Endodermal cell (in vitro differentiated cells): ENCODE measurements around the gene RNASEL. TPM values are rescaled to one million over a fixed set of nuclear protein-coding genes. Genes with fewer than 3 reads are reported as not detected.

Source experiments
- DNase-seq: peaks from one replicate; pipeline ENCODE4 v3.0.0-alpha.2; 2017
- H3K27ac ChIP-seq: 2 replicates; pipeline ENCODE4 v1.5.1; 2013; ENCODE audit warnings: mild to moderate bottlenecking, low read depth, low read length, moderate library complexity
- H3K27me3 ChIP-seq: 2 replicates; pipeline ENCODE4 v1.6.1; 2013; ENCODE audit warnings: mild to moderate bottlenecking, low read length, moderate library complexity; ENCODE audit not compliant: insufficient read depth, control insufficient read depth, poor library complexity, severe bottlenecking
- H3K36me3 ChIP-seq: 2 replicates; pipeline ENCODE4 v1.7.0; 2013; ENCODE audit warnings: mild to moderate bottlenecking, low read length, moderate library complexity; ENCODE audit not compliant: control insufficient read depth, insufficient read depth
- H3K4me1 ChIP-seq: one replicate; pipeline ENCODE4 v1.7.0; 2013; ENCODE audit warnings: low read length; ENCODE audit not compliant: control insufficient read depth, insufficient read depth
- H3K4me3 ChIP-seq: 2 replicates; pipeline ENCODE4 v1.5.1; 2013; ENCODE audit warnings: mild to moderate bottlenecking, low read length, moderate library complexity
- H3K9ac ChIP-seq: 2 replicates; pipeline ENCODE4 v1.6.1; 2013; ENCODE audit warnings: mild to moderate bottlenecking, low read length, moderate library complexity; ENCODE audit not compliant: poor library complexity, severe bottlenecking; ENCODE audit errors: extremely low read depth
- H3K9me3 ChIP-seq: 2 replicates; pipeline ENCODE4 v1.6.1; 2013; ENCODE audit warnings: mild to moderate bottlenecking, low read length, moderate library complexity; ENCODE audit not compliant: control insufficient read depth
- H3K27ac Mint-ChIP-seq: 2 replicates; pipeline ENCODE4 v1.8.0; 2020; ENCODE audit warnings: mixed read lengths
- H3K27me3 Mint-ChIP-seq: 2 replicates; pipeline ENCODE4 v1.8.0; 2021; ENCODE audit warnings: mild to moderate bottlenecking, mixed read lengths; ENCODE audit not compliant: insufficient read depth
- H3K36me3 Mint-ChIP-seq: 2 replicates; pipeline ENCODE4 v1.8.0; 2020; ENCODE audit warnings: low read depth, mixed read lengths
- H3K4me1 Mint-ChIP-seq: 2 replicates; pipeline ENCODE4 v1.8.0; 2020; ENCODE audit warnings: mixed read lengths
- H3K4me3 Mint-ChIP-seq: 2 replicates; pipeline ENCODE4 v1.8.0; 2020; ENCODE audit warnings: mild to moderate bottlenecking, moderate library complexity, mixed read lengths
- H3K9me3 Mint-ChIP-seq: 2 replicates; pipeline ENCODE4 v1.8.0; 2020; ENCODE audit warnings: mild to moderate bottlenecking, mixed read lengths
- CTCF ChIP-seq: fragments of 200-600 bp; sonication (generic); conservative IDR thresholded peaks from 2 replicates; pipeline ENCODE4 v1.5.0; 2021; ENCODE audit warnings: antibody characterized with exemption, mild to moderate bottlenecking
- WGBS, 2 experiments: methylation state at CpG; one replicate each; pipeline versions ENCODE4 v1.1.5 to v1.1.7; 2013; ENCODE audit warnings: missing lambda C conversion rate in 2 of 2, mixed read lengths in 1 of 2; ENCODE audit not compliant: insufficient coverage in 1 of 2, insufficient read length in 1 of 2; 5-methylcytosine and 5-hydroxymethylcytosine counted together
- total RNA-seq, 2 donors: library from RNA; stranded (reverse); fragmentation: NEBNext Ultra II Directional in 1 of 2; extraction: Animal tissue kit (Norgen Biotek cat#: 25700) in 1 of 2; gene quantifications; 2 replicates in 1 of 2; 3 replicates in 1 of 2; pipeline ENCODE4 v1.2.1, GENCODE V29; 2021

RNASEL gene
- total RNA-seq, 2 donors from 2014 or later: 2.6 to 3.1 TPM

GRCh38 chr1:182627622-182628021, 38.6 kb upstream of the RNASEL start:
- Histone ChIP-seq H3K9ac (no peak overlapping the region), H3K9me3 (no peaks in the 10 kb centered on the region), H3K4me3 (no peak overlapping the region), H3K27ac (no peak overlapping the region), H3K36me3 (no peaks in the 10 kb centered on the region), H3K27me3 (no peaks in the 10 kb centered on the region), H3K4me1 (peaks cover 3% of the 10 kb centered on the region)
- Mint-ChIP-seq H3K36me3 (no peaks in the 10 kb centered on the region), H3K9me3 (no peaks in the 10 kb centered on the region), H3K4me1 (peaks cover 16% of the 10 kb centered on the region), H3K27me3 (no peaks in the 10 kb centered on the region), H3K4me3 (no peak overlapping the region), H3K27ac (no peak overlapping the region)
- 91% methylated on average over 2 of the region's 2 CpGs; no CpG with 5 or more reads in 1 of the 2 experiments for WGBS, 2 experiments
- no peak for TF ChIP-seq CTCF
- no peak for DNase-seq

- no peaks in the 10 kb centered on the region for H3K27me3 ChIP-seq
- TF ChIP-seq CTCF: no peak
- no peaks in the 10 kb centered on the region for H3K36me3 Mint-ChIP-seq
- H3K9ac ChIP-seq: no peak overlapping the region
- no peak overlapping the region for H3K4me3 ChIP-seq
- 95 to 100% methylated on average over 1 of the region's 1 CpG for WGBS, 2 experiments
- no peak for DNase-seq
- H3K4me1 Mint-ChIP-seq: peaks cover 16% of the 10 kb centered on the region
- H3K4me3 Mint-ChIP-seq: no peak overlapping the region
- no peaks in the 10 kb centered on the region for H3K9me3 ChIP-seq
- peaks cover 3% of the 10 kb centered on the region for H3K4me1 ChIP-seq
- H3K36me3 ChIP-seq: no peaks in the 10 kb centered on the region
- no peak overlapping the region for H3K27ac Mint-ChIP-seq
- H3K27me3 Mint-ChIP-seq: no peaks in the 10 kb centered on the region
- no peak overlapping the region for H3K27ac ChIP-seq
- no peaks in the 10 kb centered on the region for H3K9me3 Mint-ChIP-seq
These were observed 37.5 kb upstream of the RNASEL start for GRCh38 chr1:182626527-182626926.

DNA sequence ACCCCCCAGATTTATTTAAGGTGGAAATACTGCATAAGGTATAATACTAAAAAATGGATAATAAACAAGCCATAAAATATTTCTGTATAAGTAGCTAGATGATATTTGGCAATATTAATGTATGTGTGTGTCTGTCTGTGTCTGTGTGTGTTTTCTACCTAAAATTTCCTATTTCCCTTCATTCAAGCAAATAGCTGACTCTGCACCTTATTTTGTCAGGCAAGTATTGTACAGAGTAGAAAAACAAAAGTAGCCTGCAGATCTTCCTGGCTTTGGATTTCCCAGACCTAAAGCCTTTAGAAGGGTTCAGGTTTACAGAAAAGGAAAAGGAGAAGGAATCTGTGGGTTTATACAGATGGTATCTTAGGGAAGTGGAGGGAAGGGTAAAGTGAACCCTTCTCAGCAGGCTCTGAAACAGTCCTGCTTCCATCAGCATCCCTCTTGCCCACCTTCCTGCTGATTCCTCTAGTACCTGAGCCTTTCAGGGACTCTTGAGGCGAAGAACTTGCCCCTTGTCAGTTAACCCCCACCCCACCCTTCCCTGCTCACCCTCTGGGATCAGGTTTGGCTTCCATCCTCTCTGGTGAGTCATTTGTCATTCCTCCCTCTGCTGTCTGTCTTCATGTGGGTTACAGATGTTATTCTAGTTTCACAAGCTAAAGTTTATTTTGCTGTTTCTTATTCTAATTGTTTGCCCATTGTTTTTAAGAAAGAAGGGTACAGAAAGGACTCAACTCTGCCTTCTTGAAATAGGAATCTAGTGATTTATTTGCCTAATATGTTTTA, 36.9 kb upstream of the RNASEL start:
- H3K9me3 Mint-ChIP-seq: no peaks in the 10 kb centered on the region
- H3K4me1 ChIP-seq: peaks cover 1% of the 10 kb centered on the region
- H3K27ac ChIP-seq: no peak overlapping the region
- no peaks in the 10 kb centered on the region for H3K36me3 ChIP-seq
- no peak overlapping the region for H3K4me3 Mint-ChIP-seq
- no peak overlapping the region for H3K9ac ChIP-seq
- H3K4me3 ChIP-seq: no peak overlapping the region
- no peak for TF ChIP-seq CTCF
- no peaks in the 10 kb centered on the region for H3K36me3 Mint-ChIP-seq
- H3K27me3 Mint-ChIP-seq: no peaks in the 10 kb centered on the region
- no peak for DNase-seq
- peaks cover 3% of the 10 kb centered on the region for H3K9me3 ChIP-seq
- no peak overlapping the region for H3K27ac Mint-ChIP-seq
- no peaks in the 10 kb centered on the region for H3K27me3 ChIP-seq
- WGBS, 2 experiments: 63 to 79% methylated on average over 1 of the region's 1 CpG
- H3K4me1 Mint-ChIP-seq: peaks cover 12% of the 10 kb centered on the region
